CD14-positive monocyte (primary cell): ENCODE measurements around the gene JARID2. TPM values are rescaled to one million over a fixed set of nuclear protein-coding genes. Genes with fewer than 3 reads are reported as not detected.
A peak's percentile ranks its signal among the peaks of the same experiment; 100 is the strongest.

Experiments
- DNase-seq, 3 donors: peaks; one replicate each; pipeline ENCODE4 v3.0.0-alpha.2; 2011 to 2022
- H2AFZ ChIP-seq: 2 replicates; pipeline ENCODE4 v1.6.0; 2012; ENCODE audit warnings: mild to moderate bottlenecking, low read depth, low read length, inconsistent platforms; ENCODE audit not compliant: insufficient read depth, poor library complexity, severe bottlenecking
- H3K27ac ChIP-seq, 2 donors: 1 replicate in 1 of 2; 2 replicates in 1 of 2; pipeline ENCODE4 v1.5.1; 2012 to 2013; ENCODE audit warnings: low read length in 2 of 2, control low read depth in 1 of 2, inconsistent platforms in 1 of 2, low read depth in 1 of 2, mild to moderate bottlenecking in 1 of 2
- H3K27me3 ChIP-seq, 2 donors: one replicate each; pipeline versions ENCODE4 v1.6.0 to v1.6.1; 2011 to 2013; ENCODE audit warnings: low read length in 2 of 2; ENCODE audit not compliant: control insufficient read depth in 2 of 2, insufficient read depth in 2 of 2
- H3K36me3 ChIP-seq, 2 donors: replicated peaks in 1 of 2; 1 replicate in 1 of 2; 2 replicates in 1 of 2; pipeline versions ENCODE4 v1.5.1 to v1.6.1; 2012 to 2013; ENCODE audit warnings: low read length in 2 of 2, control low read depth in 1 of 2, inconsistent platforms in 1 of 2, mild to moderate bottlenecking in 1 of 2; ENCODE audit not compliant: insufficient read depth in 2 of 2, control insufficient read depth in 1 of 2
- H3K4me1 ChIP-seq, 2 donors: 1 replicate in 1 of 2; 2 replicates in 1 of 2; pipeline versions ENCODE4 v1.5.1 to v1.6.1; 2012 to 2013; ENCODE audit warnings: low read length in 2 of 2, control low read depth in 1 of 2, inconsistent platforms in 1 of 2, mild to moderate bottlenecking in 1 of 2, moderate library complexity in 1 of 2; ENCODE audit not compliant: insufficient read depth in 2 of 2, control insufficient read depth in 1 of 2
- H3K4me2 ChIP-seq: replicated peaks from 2 replicates; pipeline ENCODE3; 2012; ENCODE audit warnings: low read length, moderate library complexity, mild to moderate bottlenecking; ENCODE audit not compliant: poor library complexity, severe bottlenecking; ENCODE audit errors: extremely low read depth
- H3K4me3 ChIP-seq, 3 experiments: fragments of 200-600 bp in 1 of 3; sonication (generic) in 1 of 3; replicated peaks in 1 of 3; 1 replicate in 2 of 3; 2 replicates in 1 of 3; pipeline ENCODE4 v1.5.1; 2011 to 2013; ENCODE audit warnings: low read length in 3 of 3, mild to moderate bottlenecking in 3 of 3, control low read depth in 2 of 3, low read depth in 2 of 3, inconsistent platforms in 1 of 3, moderate library complexity in 1 of 3
- H3K79me2 ChIP-seq: 2 replicates; pipeline ENCODE4 v1.6.0; 2012; ENCODE audit warnings: mild to moderate bottlenecking, control low read depth, inconsistent platforms, low read length, moderate library complexity; ENCODE audit not compliant: insufficient read depth
- H3K9ac ChIP-seq: 2 replicates; pipeline ENCODE4 v1.6.0; 2017; ENCODE audit warnings: low read length, mild to moderate bottlenecking; ENCODE audit not compliant: insufficient read depth, poor library complexity, severe bottlenecking
- H3K9me3 ChIP-seq, 2 donors: replicated peaks in 1 of 2; 1 replicate in 1 of 2; 2 replicates in 1 of 2; pipeline versions ENCODE4 v1.5.1 to v1.6.1; 2012 to 2013; ENCODE audit warnings: low read length in 2 of 2, control low read depth in 1 of 2; ENCODE audit not compliant: control insufficient read depth in 1 of 2, insufficient read depth in 1 of 2
- H4K20me1 ChIP-seq: 2 replicates; pipeline ENCODE4 v1.6.0; 2012; ENCODE audit warnings: mild to moderate bottlenecking, low read length, control low read depth, moderate library complexity; ENCODE audit not compliant: insufficient read depth
- H3K27ac Mint-ChIP-seq, 7 donors: one replicate each; pipeline ENCODE4 v1.8.0; 2020; ENCODE audit warnings: mild to moderate bottlenecking in 7 of 7, mixed read lengths in 7 of 7, moderate library complexity in 6 of 7, inconsistent platforms in 2 of 7
- H3K27me3 Mint-ChIP-seq, 3 donors: one replicate each; pipeline ENCODE4 v1.8.0; 2021 to 2022; ENCODE audit warnings: low read depth in 3 of 3, mild to moderate bottlenecking in 3 of 3, mixed read lengths in 3 of 3, moderate library complexity in 3 of 3, inconsistent platforms in 1 of 3
- H3K36me3 Mint-ChIP-seq, 2 donors: one replicate each; pipeline ENCODE4 v1.8.0; 2020; ENCODE audit warnings: mixed read lengths in 2 of 2, inconsistent platforms in 1 of 2, mild to moderate bottlenecking in 1 of 2
- H3K4me1 Mint-ChIP-seq: one replicate; pipeline ENCODE4 v1.8.0; 2020; ENCODE audit warnings: mild to moderate bottlenecking, mixed read lengths
- H3K4me3 Mint-ChIP-seq, 2 donors: one replicate each; pipeline ENCODE4 v1.8.0; 2020; ENCODE audit warnings: mild to moderate bottlenecking in 2 of 2, mixed read lengths in 2 of 2, moderate library complexity in 1 of 2
- H3K9me3 Mint-ChIP-seq, 7 donors: one replicate each; pipeline ENCODE4 v1.8.0; 2020 to 2022; ENCODE audit warnings: mixed read lengths in 7 of 7, mild to moderate bottlenecking in 6 of 7, moderate library complexity in 6 of 7, inconsistent platforms in 2 of 7
- CTCF ChIP-seq: fragments of 200-600 bp; IDR thresholded peaks from one replicate; pipeline ENCODE4 v1.8.0; 2022; ENCODE audit warnings: antibody characterized with exemption, mild to moderate bottlenecking
- WGBS: methylation state at CpG from one replicate; pipeline ENCODE4 v1.1.5; 2013; ENCODE audit warnings: missing lambda C conversion rate; ENCODE audit not compliant: insufficient coverage; 5-methylcytosine and 5-hydroxymethylcytosine counted together
- intact Hi-C, 2 donors: fragments of 100-400 bp; cut with micrococcal nuclease; formaldehyde crosslinking; loops; one replicate each; pipeline versions ENCODE4 v1.15.0 to v1.15.1; 2023
- polyA plus RNA-seq, 3 donors: library from polyadenylated mRNA; depleted of rRNA in 1 of 3; unstranded in 2 of 3; stranded (reverse) in 1 of 3; fragments of 300-500 nt in 2 of 3; fragments of >200 nt in 1 of 3; fragmentation: Illumina TruSeq in 2 of 3; gene quantifications; 1 replicate in 2 of 3; 2 replicates in 1 of 3; pipeline ENCODE4 v1.2.3, GENCODE V29; 2012 to 2021

The JARID2 gene
- polyA plus RNA-seq, 3 donors: 6.8 to 17.5 (median 12.5) TPM

DNA sequence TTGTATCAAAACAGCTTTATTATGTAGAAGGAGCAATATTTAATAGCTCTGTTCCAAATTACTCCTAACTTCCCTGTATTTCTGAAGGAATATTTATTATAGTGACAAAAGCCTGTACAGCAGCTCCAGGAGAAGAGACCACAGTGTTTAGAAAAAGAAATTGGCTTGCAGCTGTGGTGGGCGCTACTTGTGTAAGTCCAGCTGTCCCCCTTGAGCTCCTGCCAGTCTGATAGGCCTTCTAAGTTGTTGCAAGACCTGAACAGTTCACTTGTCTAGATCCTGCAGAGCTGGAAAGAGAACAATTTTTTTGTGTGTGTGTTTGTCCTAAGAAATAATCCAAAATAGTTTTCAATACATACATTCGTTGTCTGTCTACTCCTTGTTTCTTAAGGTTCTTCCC lies 86.6 kb downstream of the JARID2 start:
- no peak overlapping the region for H3K4me3 ChIP-seq
- no CpG with 5 or more reads among the region's 2 CpGs for WGBS
- H3K36me3 ChIP-seq: peaks cover 0 to 11% of the 10 kb centered on the region in 2 donors
- H3K27me3 ChIP-seq: no peaks in the 10 kb centered on the region
- intact Hi-C loops: loop anchor here in 1 of 2 donors (5.0 kb wide), 1 partner anchor 35 kb away; no protein-coding TSS in a partner anchor
- peaks cover 100% of the 10 kb centered on the region for H4K20me1 ChIP-seq
- TF ChIP-seq CTCF: no peak
- H3K27me3 Mint-ChIP-seq: peaks cover 0 to 2% (median 0%) of the 10 kb centered on the region in 3 donors
- DNase-seq: no peak
- H3K36me3 Mint-ChIP-seq: peaks cover 17 to 43% of the 10 kb centered on the region in 2 donors
- no peak overlapping the region for H3K9ac ChIP-seq
- peaks cover 100% of the 10 kb centered on the region for H3K79me2 ChIP-seq
- peaks cover 59 to 75% of the 10 kb centered on the region in 2 donors for H3K4me1 ChIP-seq
- peak overlapping the region in 1 of 7 donors; percentile 68 for H3K27ac Mint-ChIP-seq
- H3K4me3 Mint-ChIP-seq: no peak overlapping the region
- no peak overlapping the region for H3K27ac ChIP-seq
- peaks cover 90% of the 10 kb centered on the region for H3K4me1 Mint-ChIP-seq
- H2AFZ ChIP-seq: no peak overlapping the region
- peaks cover 0 to 2% (median 0%) of the 10 kb centered on the region in 7 donors for H3K9me3 Mint-ChIP-seq
- H3K9me3 ChIP-seq: no peaks in the 10 kb centered on the region
- H3K4me2 ChIP-seq: no peak overlapping the region

DNA sequence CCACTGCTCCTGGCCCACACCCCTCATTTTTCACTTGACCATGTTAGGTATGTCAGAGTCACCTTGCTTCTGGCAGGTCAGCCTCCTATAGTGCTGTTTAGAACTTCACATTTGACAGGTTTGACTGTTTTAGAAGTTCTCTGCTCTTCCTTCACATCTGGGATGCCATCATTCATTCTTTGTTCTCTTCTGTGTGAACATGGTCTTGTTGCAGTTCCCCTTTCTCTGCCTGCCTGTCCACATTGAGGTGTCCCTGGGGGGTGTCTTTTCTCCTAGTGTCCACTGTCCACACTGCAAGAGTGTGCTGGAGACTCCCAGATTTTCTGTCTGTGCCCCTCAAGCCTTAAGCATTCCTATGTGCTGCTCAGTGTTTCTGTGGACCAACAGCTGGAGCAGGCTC lies 89.5 kb downstream of the JARID2 start:
- Histone ChIP-seq H3K9ac (no peak overlapping the region), H3K4me1 (peaks cover 70 to 76% of the 10 kb centered on the region in 2 donors), H3K79me2 (peaks cover 100% of the 10 kb centered on the region), H4K20me1 (peaks cover 100% of the 10 kb centered on the region), H3K27me3 (no peaks in the 10 kb centered on the region), H3K36me3 (no peaks in the 10 kb centered on the region), H3K4me2 (no peak overlapping the region), H2AFZ (no peak overlapping the region), H3K27ac (no peak overlapping the region), H3K4me3 (no peak overlapping the region), H3K9me3 (no peaks in the 10 kb centered on the region)
- peaks cover 8 to 20% of the 10 kb centered on the region in 2 donors for H3K36me3 Mint-ChIP-seq
- DNase-seq: peak in 1 of 3 donors; percentile 36
- no peak overlapping the region for H3K4me3 Mint-ChIP-seq
- H3K27me3 Mint-ChIP-seq: peaks cover 0 to 2% (median 0%) of the 10 kb centered on the region in 3 donors
- no peak for TF ChIP-seq CTCF
- H3K27ac Mint-ChIP-seq: peak overlapping the region in 6 of 7 donors; percentile 31 to 71 (median 54)
- H3K9me3 Mint-ChIP-seq: peaks cover 0 to 2% (median 0%) of the 10 kb centered on the region in 7 donors
- intact Hi-C loops: no loop called here
- peaks cover 86% of the 10 kb centered on the region for H3K4me1 Mint-ChIP-seq
